ENCODE measurements around the gene BTNL2.

Gene BTNL2

DNA sequence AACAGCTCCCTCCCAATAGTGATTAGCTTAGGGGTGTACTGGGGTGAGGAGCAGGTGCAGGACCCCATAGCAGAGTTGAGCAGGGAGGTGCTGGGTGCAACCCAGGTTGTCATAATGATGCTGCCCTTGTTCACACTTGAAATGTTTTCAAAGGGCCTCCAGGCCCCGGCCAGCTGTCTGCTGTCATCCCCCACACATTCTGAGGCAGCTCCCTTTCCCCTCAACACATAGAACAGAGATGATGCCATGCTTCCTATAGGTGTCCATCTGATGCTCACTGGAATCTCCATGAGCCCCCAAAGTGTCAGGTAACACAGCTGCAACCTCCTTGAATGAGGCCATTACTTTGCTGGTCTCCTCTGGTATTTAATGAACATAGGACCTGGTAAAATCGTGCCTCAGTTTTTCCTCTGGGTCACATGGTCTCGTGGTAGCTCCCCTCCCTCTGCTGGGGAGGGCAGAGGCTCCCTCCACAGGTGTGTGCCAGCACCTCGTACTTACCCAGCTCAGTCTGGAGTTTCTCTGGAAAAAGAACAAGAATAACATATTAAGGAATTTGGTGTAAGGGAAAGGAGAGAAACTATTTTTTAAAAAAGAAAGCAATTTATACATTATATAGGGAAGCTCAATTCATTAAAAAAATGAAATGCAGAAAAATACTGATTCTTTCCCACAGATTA is 5.6 kb downstream of the BTNL2 start:
- H3K4me3 ChIP-seq (ENCODE audit: low read depth, low read length) = no peak overlapping the region
- no peak for DNase-seq (ENCODE audit: low read depth)
- TF ChIP-seq CTCF (IDR thresholded peaks at IDR 0.05; ENCODE audit: low read depth, low read length) (no peak), MAX (IDR thresholded peaks at IDR 0.05; ENCODE audit: low read depth, low read length) (no peak), MYC (IDR thresholded peaks at IDR 0.05; ENCODE audit: low read depth, low read length) (no peak), POLR2A (IDR thresholded peaks at IDR 0.05; ENCODE audit: extremely low read depth, insufficient read length) (no peak)

GRCh38 chr6:32397252-32397920 is 9.6 kb downstream of the BTNL2 start:
- no peak for TF ChIP-seq MYC (IDR thresholded peaks at IDR 0.05; ENCODE audit: low read depth, low read length)
- no peak for TF ChIP-seq POLR2A (IDR thresholded peaks at IDR 0.05; ENCODE audit: extremely low read depth, insufficient read length)
- TF ChIP-seq MAX (IDR thresholded peaks at IDR 0.05; ENCODE audit: low read depth, low read length) = no peak
- no peak for TF ChIP-seq CTCF (IDR thresholded peaks at IDR 0.05; ENCODE audit: low read depth, low read length)
- no peak overlapping the region for H3K4me3 ChIP-seq (ENCODE audit: low read depth, low read length)
- DNase-seq (ENCODE audit: low read depth) = no peak

- DNase-seq (ENCODE audit: low read depth) = no peak
- TF ChIP-seq MAX (IDR thresholded peaks at IDR 0.05; ENCODE audit: low read depth, low read length) (no peak), MYC (IDR thresholded peaks at IDR 0.05; ENCODE audit: low read depth, low read length) (no peak)
- H3K4me3 ChIP-seq (ENCODE audit: low read depth, low read length) = no peak overlapping the region
Observed at GRCh38 chr6:32396028-32396427, 11.0 kb downstream of the BTNL2 start.

DNA sequence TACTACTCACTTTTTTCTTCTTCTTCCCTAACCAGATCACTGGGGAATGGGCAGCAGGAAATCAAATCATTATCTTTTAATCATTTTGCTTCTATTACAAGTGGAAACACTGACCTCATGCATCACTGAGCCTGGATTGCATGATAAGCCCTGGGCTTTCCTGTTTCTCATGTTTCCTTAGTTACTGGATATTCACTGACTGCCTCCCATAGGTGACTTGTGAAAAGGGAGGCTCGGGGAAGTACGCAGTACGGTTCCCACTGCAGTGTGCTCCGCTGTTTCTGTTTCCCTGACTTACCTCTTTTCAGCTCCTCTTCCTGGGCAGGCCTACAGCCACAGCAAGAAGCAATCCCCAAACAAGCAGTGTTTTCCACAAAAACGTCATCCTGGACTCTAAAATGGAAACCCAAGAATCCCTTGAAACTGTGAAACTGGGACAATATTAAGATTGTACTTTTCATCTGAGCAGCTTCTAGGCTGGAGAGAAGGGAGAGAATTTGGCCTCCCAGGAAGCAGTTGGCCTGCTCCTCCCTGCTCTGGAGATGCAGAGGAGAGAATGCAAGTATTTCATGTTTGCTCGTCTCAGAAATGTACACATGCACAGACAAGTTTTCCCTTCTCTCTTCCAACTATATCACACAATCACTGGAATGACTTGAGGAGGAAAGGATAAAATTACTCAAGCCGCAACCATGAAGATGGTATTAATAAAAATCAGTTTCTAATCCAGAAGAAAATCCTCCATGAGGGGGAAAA is 13.1 kb downstream of the BTNL2 start:
- no peak overlapping the region for H3K4me3 ChIP-seq (ENCODE audit: low read depth, low read length)
- TF ChIP-seq MAX (IDR thresholded peaks at IDR 0.05; ENCODE audit: low read depth, low read length) (no peak), MYC (IDR thresholded peaks at IDR 0.05; ENCODE audit: low read depth, low read length) (no peak), POLR2A (IDR thresholded peaks at IDR 0.05; ENCODE audit: extremely low read depth, insufficient read length) (no peak), CTCF (IDR thresholded peaks at IDR 0.05; ENCODE audit: low read depth, low read length) (no peak)
- no peak for DNase-seq (ENCODE audit: low read depth)

DNA sequence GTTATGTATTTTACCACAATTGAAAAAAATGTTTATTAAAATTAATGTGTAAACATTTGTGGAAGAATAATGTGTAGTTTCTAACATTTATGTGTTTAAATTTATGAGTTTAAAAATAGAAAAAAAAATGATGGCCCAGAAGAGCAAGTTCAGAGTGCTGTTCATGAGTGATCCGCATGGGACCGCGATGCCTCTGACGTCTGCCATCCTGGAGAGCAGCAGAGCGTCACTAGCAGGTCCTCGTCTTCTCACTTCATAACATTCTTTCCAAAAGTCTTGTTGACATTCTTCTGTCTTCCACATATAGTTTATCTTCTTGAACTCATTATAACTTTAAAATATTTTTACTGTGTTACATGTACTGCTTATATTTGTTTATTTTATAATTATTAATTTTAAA is 15.5 kb downstream of the BTNL2 start:
- DNase-seq (ENCODE audit: low read depth) = no peak
- no peak overlapping the region for H3K4me3 ChIP-seq (ENCODE audit: low read depth, low read length)

More for the DNA sequence above, 15.5 kb downstream of the BTNL2 start:
- no peak for TF ChIP-seq CTCF (IDR thresholded peaks at IDR 0.05; ENCODE audit: low read depth, low read length)
- TF ChIP-seq MAX (IDR thresholded peaks at IDR 0.05; ENCODE audit: low read depth, low read length) = no peak
- TF ChIP-seq MYC (IDR thresholded peaks at IDR 0.05; ENCODE audit: low read depth, low read length) = no peak
- no peak for TF ChIP-seq POLR2A (IDR thresholded peaks at IDR 0.05; ENCODE audit: extremely low read depth, insufficient read length)
